Astrocyte (in vitro differentiated cells and primary cell): ENCODE results near the gene PLXND1.

Experiments used
- CTCF ChIP-seq: IDR thresholded peaks from 2 replicates; pipeline ENCODE4 v1.5.1; 2011; ENCODE audit warnings: low read depth, mild to moderate bottlenecking, inconsistent platforms, low read length, moderate library complexity; ENCODE audit not compliant: insufficient read depth
- EZH2 ChIP-seq: IDR thresholded peaks from 2 replicates; pipeline ENCODE4 v1.6.1; 2012; ENCODE audit warnings: mild to moderate bottlenecking, low read length, inconsistent platforms; ENCODE audit not compliant: insufficient read depth

DNA sequence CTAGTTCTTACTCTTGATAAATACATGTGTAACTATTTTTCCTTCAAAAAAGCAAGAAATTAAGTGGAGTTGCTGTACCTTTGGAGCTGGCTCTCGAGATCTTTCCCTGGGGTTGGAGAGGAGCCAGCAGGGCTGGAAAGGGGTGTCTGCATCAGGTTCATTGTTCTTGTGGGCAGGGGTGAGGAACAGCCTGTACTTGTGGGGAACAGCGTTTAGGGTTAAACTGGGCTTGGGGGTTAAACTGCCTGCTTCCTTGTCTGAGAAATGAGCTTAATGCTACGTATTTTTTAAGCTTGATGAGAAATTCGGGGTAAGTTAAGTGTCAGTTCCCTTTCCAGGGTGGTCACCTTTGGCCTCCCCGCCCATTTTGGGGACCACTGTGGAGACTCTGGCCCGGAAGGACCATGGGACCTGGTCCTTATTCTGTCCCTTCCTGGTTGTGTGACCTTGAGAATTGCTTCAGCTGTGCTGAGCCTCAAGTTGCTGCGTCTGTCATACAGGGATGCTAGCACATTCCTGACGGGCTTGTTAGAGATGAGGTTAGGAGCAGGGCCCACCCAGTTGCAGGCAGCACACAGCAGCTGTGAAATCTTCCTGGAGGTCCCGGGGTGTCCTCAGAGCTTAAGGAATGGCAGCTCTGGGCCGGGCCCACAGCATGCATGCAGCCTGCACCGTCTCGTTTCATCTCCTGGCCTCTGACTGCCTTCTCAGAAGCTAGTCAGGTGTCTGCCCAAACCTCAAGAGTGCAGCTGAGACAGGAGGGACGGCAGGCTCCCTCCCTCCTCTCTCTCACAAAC is 51.9 kb downstream of the PLXND1 start:
- TF ChIP-seq CTCF (no peak), EZH2 (no peak)
